ENCODE results near the gene MADD.

MADD gene

GRCh38 chr11:47342036-47342803 lies 72.3 kb downstream of the MADD start:
- no peak for DNase-seq

DNA sequence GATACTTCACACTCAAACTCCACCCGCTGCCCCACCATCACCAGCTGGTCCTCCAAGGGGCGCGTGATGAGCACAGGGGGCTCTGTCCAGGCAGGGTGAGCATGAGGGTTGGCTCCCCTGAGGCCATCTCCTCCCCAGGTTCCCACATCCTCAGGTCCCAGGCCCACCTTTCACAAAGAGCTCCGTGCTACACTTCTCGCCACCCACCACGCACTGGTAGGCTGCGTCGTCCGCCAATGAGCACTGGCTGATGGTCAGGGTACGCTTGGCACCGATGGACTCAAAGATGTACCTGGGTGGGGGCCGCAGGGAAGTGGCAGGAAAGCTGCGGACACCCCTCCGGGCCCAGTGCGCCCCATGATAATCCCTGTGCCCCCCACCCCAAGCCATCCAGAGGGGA lies 72.9 kb downstream of the MADD start:
- DNase-seq, result no peak

DNA sequence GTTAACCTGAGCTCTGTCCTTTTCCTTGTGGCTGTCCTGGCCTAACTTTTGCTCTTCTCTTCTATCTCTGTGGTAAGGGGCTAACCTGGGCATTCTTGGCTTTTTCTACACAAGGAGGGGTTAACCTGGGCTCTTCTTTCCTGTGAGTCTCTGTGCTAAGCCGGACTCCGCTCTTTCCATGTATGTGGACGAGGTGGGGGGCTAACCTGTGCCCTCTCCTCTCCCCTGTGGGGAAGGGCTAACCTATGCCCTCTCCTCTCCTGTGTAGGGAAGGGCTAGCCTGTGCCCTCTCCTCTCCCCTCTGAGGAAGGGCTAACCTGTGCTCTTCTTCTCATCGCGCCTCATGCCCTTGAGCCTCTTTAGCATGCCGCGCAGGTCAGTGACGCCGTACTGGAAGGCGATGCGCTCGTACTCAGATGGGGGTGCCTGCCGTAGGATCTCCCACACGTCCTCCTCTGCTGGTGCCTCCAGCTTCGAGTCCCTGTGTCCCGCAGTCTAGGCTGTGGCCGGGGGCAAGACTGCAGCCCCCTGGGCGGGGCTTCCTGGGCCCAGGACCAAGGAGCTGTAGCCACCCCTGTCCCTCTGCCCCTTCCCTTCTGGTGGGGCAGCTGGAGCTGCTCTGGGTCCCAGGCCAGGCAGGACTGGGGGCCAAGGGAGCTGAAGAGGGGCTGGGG lies 76.1 kb downstream of the MADD start:
- DNase-seq, result no peak

GRCh38 chr11:47347137-47347536 lies 77.2 kb downstream of the MADD start:
- no peak for DNase-seq

DNA sequence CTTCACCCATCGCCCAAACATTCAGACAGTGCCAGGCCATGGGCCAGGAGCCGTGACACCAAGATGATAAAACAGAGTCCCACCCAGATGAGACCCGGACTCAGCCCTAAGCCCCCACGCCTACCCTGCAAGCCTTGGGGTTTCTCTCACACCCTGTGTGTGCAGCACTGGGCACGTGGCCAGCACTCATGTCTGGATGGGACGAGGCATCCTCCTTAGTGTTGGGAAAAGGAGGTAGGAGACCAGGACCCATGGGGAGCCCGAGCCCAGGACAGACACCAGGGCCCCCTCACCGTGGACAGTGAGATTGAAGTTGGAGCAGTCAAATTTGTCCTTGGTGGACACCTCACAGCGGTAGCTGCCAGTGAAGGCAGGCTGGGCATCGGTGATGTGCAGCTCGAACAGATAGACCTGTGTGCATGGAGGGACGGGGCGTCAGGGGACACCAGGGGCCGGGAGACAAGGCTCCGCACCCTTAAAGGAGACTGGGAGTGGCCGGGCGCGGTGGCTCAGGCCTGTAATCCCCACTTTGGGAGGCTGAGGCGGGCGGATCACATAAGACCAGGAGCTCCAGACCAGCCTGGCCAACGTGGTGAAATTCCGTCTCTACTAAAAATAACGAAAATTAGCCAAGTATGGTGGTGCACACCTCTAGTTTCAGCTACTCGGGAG lies 78.3 kb downstream of the MADD start:
- DNase-seq, result no peak

- DNase-seq, result peak in 1 of 5 donors; percentile 13
These were observed 78.9 kb downstream of the MADD start for GRCh38 chr11:47348859-47349258.

GRCh38 chr11:47349521-47350095 lies 79.7 kb downstream of the MADD start:
- DNase-seq, result no peak

- DNase-seq, result no peak
These were observed 80.4 kb downstream of the MADD start for GRCh38 chr11:47350315-47350714.

- DNase-seq, result no peak
These were observed 81.5 kb downstream of the MADD start for GRCh38 chr11:47351156-47352126.

DNA sequence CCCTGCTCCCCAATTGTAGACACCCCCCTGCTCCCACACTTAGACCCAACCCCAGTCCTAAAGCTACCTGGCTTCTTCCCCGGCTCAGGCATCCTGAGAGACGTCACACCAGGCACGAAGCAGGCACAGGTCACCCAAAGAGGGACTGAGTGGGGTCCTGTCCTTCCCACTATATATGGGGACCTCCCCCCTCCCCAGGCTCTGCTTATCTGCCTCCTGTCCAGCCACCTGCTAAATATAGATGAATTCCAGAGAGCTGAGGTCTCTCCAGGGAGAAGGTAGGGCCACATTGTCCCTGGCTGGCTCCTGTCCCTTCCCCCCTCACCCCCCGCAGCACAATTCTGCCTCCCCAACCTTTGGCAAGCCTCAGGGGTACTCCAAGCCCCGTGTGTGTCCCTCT lies 82.6 kb downstream of the MADD start, which contains the start of gene MYBPC3:
Gene MYBPC3, minus strand, starts transcription at position 147 of the 400 bp plus-strand sequence. Its CDS starts 55 bp downstream, at position 92.
- no peak for DNase-seq

GRCh38 chr11:47353978-47354774 lies 84.2 kb downstream of the MADD start:
- DNase-seq, result no peak

GRCh38 chr11:47354913-47355282 lies 85.0 kb downstream of the MADD start:
- no peak for DNase-seq

- DNase-seq, result peak in 1 of 5 donors; percentile 33
These were observed 85.6 kb downstream of the MADD start for GRCh38 chr11:47355283-47356128.

DNA sequence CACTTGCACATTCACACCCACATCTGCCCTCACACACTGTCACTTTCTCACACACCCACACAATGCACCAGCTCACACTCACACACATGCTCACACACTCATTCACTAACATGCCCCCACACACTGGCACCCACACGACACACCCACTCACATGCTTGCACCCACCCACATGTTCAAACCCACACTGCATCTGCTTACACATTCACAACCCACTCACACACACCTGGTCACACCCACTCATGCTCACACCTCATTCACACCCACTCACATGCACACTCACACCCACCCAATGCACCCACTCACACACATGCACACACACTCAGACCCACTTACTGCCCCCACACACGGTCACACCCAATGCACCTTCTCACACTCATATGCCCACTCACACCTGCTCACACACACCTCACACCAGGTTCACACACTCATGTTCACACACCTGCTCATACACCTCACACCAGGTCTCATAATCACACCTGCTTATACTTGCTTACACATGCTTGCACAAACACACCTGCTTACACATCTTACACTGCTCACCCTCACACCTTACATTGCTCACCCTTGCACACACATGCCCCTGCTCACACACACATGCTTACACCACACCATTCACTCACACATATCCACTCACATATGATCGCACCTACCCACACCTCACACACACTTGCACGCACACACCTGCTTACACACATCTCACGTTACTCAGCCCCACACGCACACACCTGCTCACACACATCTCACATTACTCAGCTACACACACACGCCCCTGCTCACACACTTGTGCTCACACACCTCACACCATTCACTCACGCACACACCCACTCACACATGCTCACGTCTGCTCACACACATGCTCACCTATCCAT lies 86.4 kb downstream of the MADD start:
- DNase-seq, result no peak

DNA sequence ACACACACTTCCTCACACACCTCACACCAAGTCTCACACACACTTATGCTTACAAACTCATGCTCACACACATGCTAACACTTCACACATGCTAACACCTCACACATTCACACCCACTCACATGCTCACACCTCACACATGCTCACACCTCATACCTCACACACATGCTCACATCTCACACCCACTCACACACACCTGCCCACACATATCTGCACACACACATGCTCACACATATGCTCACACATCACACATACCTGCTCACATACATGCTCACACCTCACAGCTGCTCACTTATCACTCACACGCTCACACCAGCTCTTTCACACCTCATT lies 87.0 kb downstream of the MADD start:
- DNase-seq, result no peak

- no peak for DNase-seq
These were observed 88.2 kb downstream of the MADD start for GRCh38 chr11:47357985-47358730.

DNA sequence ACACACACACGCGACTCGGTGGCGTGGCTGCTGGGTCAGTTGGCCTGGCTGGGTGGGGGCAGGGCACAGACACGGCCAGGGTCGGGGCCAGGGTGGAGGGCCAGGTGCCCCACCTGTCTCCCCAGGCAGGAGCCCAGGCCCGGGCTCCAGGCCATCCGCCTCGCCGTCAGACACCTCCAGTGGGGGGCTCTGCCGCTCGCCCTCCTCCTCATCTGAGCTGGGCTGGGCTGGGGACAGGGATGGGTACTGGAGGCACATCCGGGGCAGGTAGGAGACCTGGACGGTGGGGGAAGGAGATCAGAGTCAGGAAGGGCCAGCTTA lies 88.8 kb downstream of the MADD start:
- no peak for DNase-seq

- DNase-seq, result no peak
These were observed 89.2 kb downstream of the MADD start for GRCh38 chr11:47359162-47359561.

DNA sequence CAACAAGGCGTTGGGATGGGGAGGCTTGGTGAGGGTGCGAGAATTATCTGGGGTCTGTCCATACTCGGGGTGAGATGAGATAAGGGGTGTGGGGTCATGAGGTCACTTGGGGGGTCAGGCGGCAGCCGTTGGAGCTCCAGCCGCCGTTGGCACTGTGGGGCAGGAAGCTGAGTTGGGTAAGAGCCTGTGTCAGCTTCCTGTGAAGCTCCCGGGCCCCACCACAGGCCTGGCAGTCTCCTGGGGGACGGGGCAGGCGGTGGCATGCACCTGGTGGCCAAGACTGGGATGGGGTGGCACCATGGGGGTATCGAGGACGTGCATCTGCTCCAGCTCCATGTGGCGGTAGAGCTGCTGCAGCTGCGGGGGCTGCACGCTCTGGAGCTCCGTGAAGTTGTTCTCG lies 89.7 kb downstream of the MADD start:
- DNase-seq, result peak in 1 of 5 donors; percentile 50
